Prostate gland (tissue), 2 donors: ENCODE data around the gene IGF2.

Source experiments
- CTCF ChIP-seq, 4 experiments: fragments of 200-600 bp in 2 of 4; fragments of 450-650 bp in 2 of 4; sonication (generic) in 2 of 4; IDR thresholded peaks; 1 replicate in 3 of 4; 2 replicates in 1 of 4; pipeline ENCODE4 v1.5.1; 2016 to 2019; ENCODE audit warnings: antibody characterized with exemption in 4 of 4, mild to moderate bottlenecking in 2 of 4, moderate library complexity in 2 of 4
- POLR2A ChIP-seq: fragments of 450-650 bp; IDR thresholded peaks from one replicate; pipeline ENCODE4 v1.6.1; 2016; ENCODE audit warnings: antibody characterized with exemption, mild to moderate bottlenecking

GRCh38 chr11:2144544-2145248 is 5.5 kb upstream of the IGF2 start:
- TF ChIP-seq CTCF (IDR thresholded peaks at IDR 0.05), result no peak
- no peak for TF ChIP-seq POLR2A
